ENCODE results near the gene ATAT1. TPM values are rescaled to one million over a fixed set of nuclear protein-coding genes. Genes with fewer than 3 reads are reported as not detected.
A peak's percentile ranks its signal among the peaks of the same experiment; 100 is the strongest.

The ATAT1 gene
- total RNA-seq, 2 donors from 2014 or later, result 31.6 to 38.0 TPM

DNA sequence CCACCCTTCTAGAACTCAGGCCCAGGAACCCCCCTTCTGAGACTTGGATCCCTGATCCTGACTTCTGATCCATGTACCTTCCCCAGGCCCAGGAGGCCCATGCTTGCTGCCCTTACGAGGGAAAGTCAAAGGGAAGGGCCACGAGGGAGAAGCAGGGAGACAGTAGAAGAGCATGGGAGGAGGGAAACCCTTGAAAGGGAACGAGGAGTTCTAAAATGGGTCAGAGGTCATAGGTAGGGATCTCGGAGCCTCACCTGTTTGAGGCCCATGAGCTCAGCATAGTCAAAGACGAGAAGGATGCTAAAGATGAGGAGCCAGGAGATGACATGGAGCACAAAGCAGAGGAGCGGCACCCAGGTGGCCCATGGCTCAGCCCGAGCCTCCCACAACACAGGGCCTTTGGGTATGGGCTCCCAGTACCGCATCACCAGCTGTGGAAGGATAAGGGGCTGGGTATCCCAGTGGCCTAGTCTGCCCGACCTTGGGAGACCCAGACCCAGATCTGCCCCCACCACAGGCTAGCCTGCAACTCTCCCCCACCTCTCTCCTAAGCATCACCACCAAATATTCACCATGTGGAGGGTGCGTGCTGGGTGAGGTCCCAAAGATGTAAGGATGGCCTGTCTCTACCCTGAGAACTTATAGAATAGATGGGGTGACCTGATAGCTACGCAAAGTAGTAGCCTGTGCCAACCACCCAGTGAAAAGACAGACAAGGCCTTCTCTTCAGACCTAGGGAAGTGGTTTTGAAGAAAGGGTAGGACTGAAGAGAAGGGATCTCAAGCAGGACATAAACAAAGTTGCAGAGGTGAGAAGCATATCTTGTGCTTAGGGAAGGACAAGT, 62.6 kb downstream of the ATAT1 start:
- Histone ChIP-seq H3K9ac (ENCODE audit: extremely low read depth, low read length, poor library complexity, severe bottlenecking) (no peak overlapping the region), H3K4me1 (ENCODE audit: control insufficient read depth, insufficient read depth, low read length) (peaks cover 6% of the 10 kb centered on the region), H3K4me3 (ENCODE audit: low read length) (peak overlapping the region; percentile 94)

DNA sequence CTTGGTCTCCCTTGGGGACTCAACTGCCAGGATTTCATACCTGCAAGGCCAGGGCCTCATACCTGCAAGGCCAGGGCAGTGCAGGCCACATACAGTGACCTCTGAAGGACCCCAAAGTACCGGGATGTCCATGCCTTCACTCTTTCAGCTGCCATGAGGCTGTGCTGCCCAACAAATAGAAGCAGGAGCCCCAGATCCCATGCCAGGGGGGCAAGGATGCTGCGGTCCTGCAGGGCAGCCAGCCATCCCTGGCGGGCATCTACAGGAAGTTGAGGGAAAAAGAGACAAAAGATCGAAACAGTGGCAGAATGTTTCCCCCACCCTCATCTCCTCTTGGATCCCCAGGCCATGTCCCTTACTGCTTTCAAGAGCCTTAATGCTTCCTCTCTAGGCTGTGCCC, 63.3 kb downstream of the ATAT1 start:
- H3K4me1 Mint-ChIP-seq, result peaks cover 41% of the 10 kb centered on the region
- H3K27ac ChIP-seq (ENCODE audit: low read depth, low read length), result peak overlapping the region; percentile 61

More for the DNA sequence above, 62.6 kb downstream of the ATAT1 start:
- H3K27me3 ChIP-seq (ENCODE audit: control insufficient read depth, insufficient read depth, low read length, poor library complexity, severe bottlenecking), result no peaks in the 10 kb centered on the region
- Mint-ChIP-seq H3K27ac (no peak overlapping the region), H3K36me3 (ENCODE audit: low read depth) (peaks cover 12% of the 10 kb centered on the region), H3K4me1 (peaks cover 45% of the 10 kb centered on the region), H3K4me3 (peak overlapping the region; percentile 78), H3K9me3 (no peaks in the 10 kb centered on the region), H3K27me3 (ENCODE audit: insufficient read depth) (no peaks in the 10 kb centered on the region)
- H3K27ac ChIP-seq (ENCODE audit: low read depth, low read length), result no peak overlapping the region
- WGBS, 2 experiments (ENCODE audit: insufficient coverage in 1 of 2, insufficient read length in 1 of 2), result 93 to 95% methylated on average over 6 to 11 of the region's 11 CpGs
- H3K9me3 ChIP-seq (ENCODE audit: control insufficient read depth, low read length), result no peaks in the 10 kb centered on the region
- no peak for TF ChIP-seq CTCF (conservative IDR thresholded peaks at IDR 0.05)
- H3K36me3 ChIP-seq (ENCODE audit: control insufficient read depth, insufficient read depth, low read length), result peaks cover 3% of the 10 kb centered on the region
- DNase-seq, result no peak

More for the DNA sequence above, 63.3 kb downstream of the ATAT1 start:
- no peak for DNase-seq
- Mint-ChIP-seq H3K27me3 (ENCODE audit: insufficient read depth) (no peaks in the 10 kb centered on the region), H3K36me3 (ENCODE audit: low read depth) (peaks cover 11% of the 10 kb centered on the region), H3K4me3 (peak overlapping the region; percentile 78), H3K9me3 (no peaks in the 10 kb centered on the region), H3K27ac (peak overlapping the region; percentile 82)
- Histone ChIP-seq H3K36me3 (ENCODE audit: control insufficient read depth, insufficient read depth, low read length) (peaks cover 3% of the 10 kb centered on the region), H3K4me3 (ENCODE audit: low read length) (peak overlapping the region; percentile 94), H3K27me3 (ENCODE audit: control insufficient read depth, insufficient read depth, low read length, poor library complexity, severe bottlenecking) (no peaks in the 10 kb centered on the region), H3K4me1 (ENCODE audit: control insufficient read depth, insufficient read depth, low read length) (peaks cover 6% of the 10 kb centered on the region), H3K9me3 (ENCODE audit: control insufficient read depth, low read length) (no peaks in the 10 kb centered on the region), H3K9ac (ENCODE audit: extremely low read depth, low read length, poor library complexity, severe bottlenecking) (no peak overlapping the region)
- TF ChIP-seq CTCF (conservative IDR thresholded peaks at IDR 0.05), result no peak
- WGBS, 2 experiments (ENCODE audit: insufficient coverage in 1 of 2, insufficient read length in 1 of 2), result 63 to 64% methylated on average over 4 of the region's 4 CpGs
